ENCODE results near the gene HJURP.

Gene HJURP

GRCh38 chr2:233811732-233812131 is 42.6 kb downstream of the HJURP start:
- no peak for DNase-seq

GRCh38 chr2:233811087-233811486 is 43.2 kb downstream of the HJURP start:
- no peak for DNase-seq

GRCh38 chr2:233810385-233810784 is 44.0 kb downstream of the HJURP start:
- no peak for DNase-seq

- no peak for DNase-seq
These were observed 46.1 kb downstream of the HJURP start for GRCh38 chr2:233807966-233808935.

- no peak for DNase-seq
These were observed 47.0 kb downstream of the HJURP start for GRCh38 chr2:233807215-233807865.

- no peak for DNase-seq
These were observed 50.3 kb downstream of the HJURP start for GRCh38 chr2:233803994-233804393.

GRCh38 chr2:233803292-233803911 is 50.9 kb downstream of the HJURP start:
- DNase-seq: no peak

- no peak for DNase-seq
These were observed 52.1 kb downstream of the HJURP start for GRCh38 chr2:233802132-233802815.

- no peak for DNase-seq
These were observed 52.8 kb downstream of the HJURP start for GRCh38 chr2:233801357-233802131.

- no peak for DNase-seq
These were observed 54.1 kb downstream of the HJURP start for GRCh38 chr2:233800208-233800607.

- no peak for DNase-seq
These were observed 54.6 kb downstream of the HJURP start for GRCh38 chr2:233799716-233800115.

- peak; percentile 15 for DNase-seq
These were observed 55.2 kb downstream of the HJURP start for GRCh38 chr2:233799087-233799665.

GRCh38 chr2:233798335-233799086 is 55.8 kb downstream of the HJURP start:
- DNase-seq: no peak

- no peak for DNase-seq
These were observed 58.1 kb downstream of the HJURP start for GRCh38 chr2:233796254-233796653.

GRCh38 chr2:233795735-233796171 is 58.6 kb downstream of the HJURP start:
- DNase-seq: no peak

GRCh38 chr2:233794128-233794658 is 60.1 kb downstream of the HJURP start:
- DNase-seq: no peak

- no peak for DNase-seq
These were observed 60.7 kb downstream of the HJURP start for GRCh38 chr2:233793465-233794127.

GRCh38 chr2:233792720-233793119 is 61.6 kb downstream of the HJURP start:
- DNase-seq: no peak

- no peak for DNase-seq
These were observed 62.4 kb downstream of the HJURP start for GRCh38 chr2:233791883-233792329.
